HTR-8/SVneo (cell line): ENCODE measurements around the gene FCER2.
"Not testable (repeated sequence)": the region's sequence is repeated elsewhere in the genome, so short reads cannot be mapped to it uniquely, and the experiment has no call there.

Experiments used
- DNase-seq: peaks from one replicate; pipeline ENCODE4 v3.0.0; 2011; ENCODE audit warnings: low spot score, mixed read lengths; ENCODE audit not compliant: insufficient read length
- FAIRE-seq: peaks from 2 replicates; lab custom pipeline; 2011; peaks lifted over from hg19 to GRCh38; lab: Jason Lieb, UNC

FCER2 gene

GRCh38 chr19:7701654-7702457 is at the start of gene FCER2:
Gene FCER2, minus strand, starts transcription at chr19:7702131. Its CDS starts 2,371 bp downstream, at chr19:7699760.
- FAIRE-seq (no peak), DNase-seq (no peak)

GRCh38 chr19:7751157-7751783 is 49.3 kb upstream of the FCER2 start:
- FAIRE-seq (no peak), DNase-seq (no peak)

GRCh38 chr19:7748756-7749155 is 46.8 kb upstream of the FCER2 start:
- no peak for FAIRE-seq

GRCh38 chr19:7748171-7748570 is 46.2 kb upstream of the FCER2 start:
- FAIRE-seq, result no peak
- DNase-seq, result no peak

More at GRCh38 chr19:7748756-7749155, 46.8 kb upstream of the FCER2 start:
- DNase-seq, result peak; percentile 30

- DNase-seq (no peak), FAIRE-seq (no peak)
These were observed 45.3 kb upstream of the FCER2 start, which contains the start of gene CD209 for GRCh38 chr19:7746903-7747884. Gene CD209, minus strand, starts transcription at chr19:7747534. Its CDS starts 23 bp downstream, at chr19:7747511.

- FAIRE-seq, DNase-seq: not testable (repeated sequence)
These were observed 44.4 kb upstream of the FCER2 start for GRCh38 chr19:7746306-7746705.

GRCh38 chr19:7744871-7745650 is 43.1 kb upstream of the FCER2 start:
- no peak for DNase-seq
- FAIRE-seq, result peak; percentile 9

- FAIRE-seq, result no peak
- DNase-seq, result no peak
These were observed 42.4 kb upstream of the FCER2 start for GRCh38 chr19:7744199-7744786.

GRCh38 chr19:7743425-7743841 is 41.5 kb upstream of the FCER2 start:
- FAIRE-seq, result no peak
- DNase-seq, result no peak

GRCh38 chr19:7742991-7743390 is 41.1 kb upstream of the FCER2 start:
- FAIRE-seq, result no peak

GRCh38 chr19:7742575-7742974 is 40.6 kb upstream of the FCER2 start:
- DNase-seq (no peak), FAIRE-seq (no peak)

More at GRCh38 chr19:7742991-7743390, 41.1 kb upstream of the FCER2 start:
- DNase-seq, result no peak

- no peak for FAIRE-seq
These were observed 38.7 kb upstream of the FCER2 start for GRCh38 chr19:7740682-7741054.

GRCh38 chr19:7739801-7740681 is 38.1 kb upstream of the FCER2 start:
- no peak for DNase-seq
- FAIRE-seq, result no peak

More at GRCh38 chr19:7740682-7741054, 38.7 kb upstream of the FCER2 start:
- DNase-seq, result no peak

- DNase-seq (no peak), FAIRE-seq (no peak)
These were observed 37.4 kb upstream of the FCER2 start for GRCh38 chr19:7739211-7739755.

- FAIRE-seq (no peak), DNase-seq (no peak)
These were observed 36.1 kb upstream of the FCER2 start for GRCh38 chr19:7738023-7738422.

- no peak for DNase-seq
These were observed 35.3 kb upstream of the FCER2 start for GRCh38 chr19:7737215-7737614.

GRCh38 chr19:7736148-7736547 is 34.2 kb upstream of the FCER2 start:
- FAIRE-seq (no peak), DNase-seq (no peak)

More at GRCh38 chr19:7737215-7737614, 35.3 kb upstream of the FCER2 start:
- no peak for FAIRE-seq
